Thymus (tissue), 11 donors: ENCODE results near the gene BIRC5. TPM values are rescaled to one million over a fixed set of nuclear protein-coding genes. Genes with fewer than 3 reads are reported as not detected.

Experiments used
- DNase-seq, 9 donors: peaks; one replicate each; pipeline ENCODE4 v3.0.0-alpha.2; 2013; ENCODE audit warnings: low spot score in 9 of 9, low read depth in 6 of 9, missing footprints in 1 of 9
- H3K27ac ChIP-seq, 2 donors: one replicate each; pipeline ENCODE4 v1.5.1; 2013; ENCODE audit warnings: control low read depth in 1 of 2, low read depth in 1 of 2, low read length in 1 of 2, mild to moderate bottlenecking in 1 of 2, moderate library complexity in 1 of 2
- H3K27me3 ChIP-seq, 2 donors: one replicate each; pipeline ENCODE4 v1.5.1; 2013; ENCODE audit warnings: low read length in 1 of 2; ENCODE audit not compliant: control insufficient read depth in 2 of 2, insufficient read depth in 1 of 2
- H3K36me3 ChIP-seq, 2 donors: one replicate each; pipeline ENCODE4 v1.5.1; 2013; ENCODE audit warnings: low read length in 1 of 2, mild to moderate bottlenecking in 1 of 2, moderate library complexity in 1 of 2; ENCODE audit not compliant: control insufficient read depth in 2 of 2, insufficient read depth in 2 of 2
- H3K4me1 ChIP-seq, 2 donors: one replicate each; pipeline ENCODE4 v1.5.1; 2013; ENCODE audit warnings: low read length in 2 of 2; ENCODE audit not compliant: control insufficient read depth in 2 of 2, insufficient read depth in 2 of 2
- H3K4me3 ChIP-seq, 2 donors: one replicate each; pipeline ENCODE4 v1.5.1; 2013; ENCODE audit warnings: low read length in 2 of 2, control low read depth in 1 of 2, mild to moderate bottlenecking in 1 of 2
- H3K9me3 ChIP-seq, 2 donors: one replicate each; pipeline ENCODE4 v1.5.1; 2013; ENCODE audit warnings: low read length in 1 of 2, mild to moderate bottlenecking in 1 of 2; ENCODE audit not compliant: control insufficient read depth in 2 of 2, insufficient read depth in 1 of 2
- WGBS: extraction: QIAGEN DNeasy Blood & Tissue Kit; methylation state at CpG from one replicate; pipeline ENCODE4 v1.1.7; 2013; 5-methylcytosine and 5-hydroxymethylcytosine counted together
- polyA plus RNA-seq: library from polyadenylated mRNA; stranded (reverse); fragments of 200-250 nt; gene quantifications from one replicate; pipeline ENCODE4 v1.2.3, GENCODE V29; 2013
- total RNA-seq: library from RNA; stranded (reverse); fragments of 120-200 nt; gene quantifications from one replicate; pipeline ENCODE4 v1.2.4, GENCODE V29; 2013
- donor health status: healthy.

BIRC5 gene
- total and polyA plus RNA-seq, 2 donors = 6.8 to 53.2 TPM

DNA sequence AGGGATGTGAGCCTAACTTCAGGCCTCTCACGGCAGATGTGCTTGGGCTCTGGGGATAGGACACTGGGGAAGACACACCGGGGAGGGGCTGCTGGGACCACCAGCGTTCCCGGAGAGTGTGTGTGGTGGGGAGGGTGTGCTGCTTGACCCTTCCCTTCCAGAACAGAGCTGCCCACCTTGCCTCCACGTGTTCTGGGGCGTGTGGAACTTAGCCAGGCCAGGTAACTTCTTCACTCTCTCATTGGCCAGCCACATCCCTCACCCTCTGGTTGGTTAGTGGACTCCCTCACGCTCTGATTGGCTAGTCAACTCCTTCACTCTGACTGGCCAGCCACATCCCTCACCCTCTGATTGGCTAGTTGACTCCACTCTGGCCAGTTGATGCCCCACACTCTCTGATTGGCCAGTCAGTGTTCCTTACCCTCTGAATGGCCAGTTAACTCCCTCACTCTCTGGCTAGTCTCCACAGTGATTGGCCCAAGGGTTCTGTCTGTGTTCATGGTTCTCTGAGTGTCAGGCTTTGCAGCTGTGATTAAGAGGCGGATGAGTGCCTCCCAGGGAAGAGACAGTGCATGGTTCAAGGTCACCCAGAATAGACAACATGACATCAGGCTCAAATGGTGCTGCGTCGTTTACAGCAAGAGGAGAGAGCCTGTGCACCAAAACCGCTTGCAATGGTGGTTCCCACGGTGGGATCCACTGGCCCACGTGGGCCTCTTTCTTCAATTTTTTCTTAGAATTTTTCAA, 27.4 kb downstream of the BIRC5 start:
- DNase-seq = no peak
- no peaks in the 10 kb centered on the region for H3K27me3 ChIP-seq
- 94% methylated on average over 13 of the region's 13 CpGs for WGBS
- no peaks in the 10 kb centered on the region for H3K36me3 ChIP-seq
- H3K9me3 ChIP-seq = peaks cover 0 to 8% of the 10 kb centered on the region in 2 donors
- H3K4me1 ChIP-seq = peaks cover 9 to 65% of the 10 kb centered on the region in 2 donors
- H3K4me3 ChIP-seq = no peak overlapping the region
- H3K27ac ChIP-seq = no peak overlapping the region

- DNase-seq = peak in 1 of 9 donors; percentile 59
These were observed 28.1 kb downstream of the BIRC5 start for GRCh38 chr17:78242024-78242742.

DNA sequence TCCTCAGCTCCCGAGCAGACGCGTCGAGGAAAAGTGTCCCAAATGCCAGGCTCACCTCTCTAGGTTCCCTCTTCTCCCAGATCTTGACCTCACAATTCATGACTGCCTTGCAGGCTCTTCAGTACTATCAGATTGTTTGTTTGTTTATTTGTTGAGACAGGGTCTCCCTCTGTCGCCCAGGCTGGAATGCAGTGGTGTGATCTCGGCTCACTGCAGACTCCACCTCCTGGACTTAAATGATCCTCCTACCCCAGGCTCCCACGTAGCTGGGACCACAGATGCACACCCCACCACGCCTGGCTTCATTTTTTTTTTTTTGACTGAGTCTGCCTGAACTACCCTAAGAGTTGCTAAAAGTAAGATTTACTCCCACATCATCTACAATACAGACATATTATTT, 33.3 kb downstream of the BIRC5 start:
- H3K9me3 ChIP-seq = peaks cover 0 to 11% of the 10 kb centered on the region in 2 donors
- H3K4me1 ChIP-seq = peaks cover 15 to 54% of the 10 kb centered on the region in 2 donors
- 92% methylated on average over 8 of the region's 8 CpGs for WGBS
- peaks cover 0 to 7% of the 10 kb centered on the region in 2 donors for H3K36me3 ChIP-seq
- no peak overlapping the region for H3K4me3 ChIP-seq
- DNase-seq = no peak
- H3K27me3 ChIP-seq = no peaks in the 10 kb centered on the region
- no peak overlapping the region for H3K27ac ChIP-seq

More at GRCh38 chr17:78242024-78242742, 28.1 kb downstream of the BIRC5 start:
- H3K27ac ChIP-seq = peak overlapping the region in 1 of 2 donors; percentile 56
- peaks cover 0 to 8% of the 10 kb centered on the region in 2 donors for H3K9me3 ChIP-seq
- H3K36me3 ChIP-seq = peaks cover 0 to 4% of the 10 kb centered on the region in 2 donors
- 66% methylated on average over 21 of the region's 21 CpGs for WGBS
- H3K27me3 ChIP-seq = no peaks in the 10 kb centered on the region
- H3K4me3 ChIP-seq = no peak overlapping the region
- H3K4me1 ChIP-seq = peaks cover 7 to 58% of the 10 kb centered on the region in 2 donors

- peaks cover 0 to 7% of the 10 kb centered on the region in 2 donors for H3K36me3 ChIP-seq
- no peak overlapping the region for H3K27ac ChIP-seq
- peaks cover 0 to 11% of the 10 kb centered on the region in 2 donors for H3K9me3 ChIP-seq
- peak overlapping the region in 1 of 2 donors; percentile 52 for H3K4me3 ChIP-seq
- DNase-seq = no peak
- no peaks in the 10 kb centered on the region for H3K27me3 ChIP-seq
- WGBS = 95% methylated on average over 30 of the region's 30 CpGs
- H3K4me1 ChIP-seq = peaks cover 22 to 54% of the 10 kb centered on the region in 2 donors
These were observed 34.2 kb downstream of the BIRC5 start for GRCh38 chr17:78248051-78248914.

DNA sequence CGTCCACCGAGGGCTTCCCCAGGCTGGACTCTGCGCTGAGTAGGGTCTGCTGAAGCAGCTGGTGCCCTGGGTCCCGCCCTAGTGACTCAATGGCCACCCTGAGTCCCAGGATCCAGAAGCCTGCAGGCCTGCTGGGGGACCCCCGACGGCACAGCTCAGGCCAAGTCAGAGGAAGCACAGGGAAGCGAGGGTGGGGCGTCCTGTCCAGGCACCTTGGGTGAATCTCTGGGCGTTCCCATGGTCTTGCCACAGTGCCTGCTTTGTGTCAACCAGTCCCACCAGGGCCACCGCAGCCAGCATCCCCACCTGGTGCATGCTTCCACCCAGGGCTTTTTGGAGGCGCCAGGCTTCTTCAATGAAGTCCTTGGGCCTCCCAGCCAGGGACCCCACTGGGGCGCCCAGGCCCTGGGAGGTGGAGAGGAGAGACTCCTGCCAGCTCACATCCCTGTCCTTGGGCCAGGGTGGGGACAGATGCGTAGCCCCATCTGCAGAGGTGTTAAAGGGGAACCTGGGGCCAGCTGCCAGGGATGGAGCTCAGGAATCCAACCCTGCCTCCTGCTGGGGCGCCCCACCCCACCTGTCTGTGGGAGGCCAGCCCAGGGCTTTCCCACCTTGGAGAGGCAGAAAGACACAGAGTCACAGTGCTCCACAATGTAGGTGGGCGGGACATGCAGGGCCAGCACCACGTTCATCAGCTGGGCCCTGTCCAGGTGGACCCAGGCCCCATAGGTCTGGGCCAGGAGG, 35.2 kb downstream of the BIRC5 start:
- peak overlapping the region in 1 of 2 donors; percentile 52 for H3K4me3 ChIP-seq
- H3K4me1 ChIP-seq = peaks cover 26 to 60% of the 10 kb centered on the region in 2 donors
- 98% methylated on average over 16 of the region's 16 CpGs for WGBS
- H3K9me3 ChIP-seq = peaks cover 0 to 11% of the 10 kb centered on the region in 2 donors
- H3K27ac ChIP-seq = no peak overlapping the region
- no peak for DNase-seq
- peaks cover 0 to 7% of the 10 kb centered on the region in 2 donors for H3K36me3 ChIP-seq
- no peaks in the 10 kb centered on the region for H3K27me3 ChIP-seq

DNA sequence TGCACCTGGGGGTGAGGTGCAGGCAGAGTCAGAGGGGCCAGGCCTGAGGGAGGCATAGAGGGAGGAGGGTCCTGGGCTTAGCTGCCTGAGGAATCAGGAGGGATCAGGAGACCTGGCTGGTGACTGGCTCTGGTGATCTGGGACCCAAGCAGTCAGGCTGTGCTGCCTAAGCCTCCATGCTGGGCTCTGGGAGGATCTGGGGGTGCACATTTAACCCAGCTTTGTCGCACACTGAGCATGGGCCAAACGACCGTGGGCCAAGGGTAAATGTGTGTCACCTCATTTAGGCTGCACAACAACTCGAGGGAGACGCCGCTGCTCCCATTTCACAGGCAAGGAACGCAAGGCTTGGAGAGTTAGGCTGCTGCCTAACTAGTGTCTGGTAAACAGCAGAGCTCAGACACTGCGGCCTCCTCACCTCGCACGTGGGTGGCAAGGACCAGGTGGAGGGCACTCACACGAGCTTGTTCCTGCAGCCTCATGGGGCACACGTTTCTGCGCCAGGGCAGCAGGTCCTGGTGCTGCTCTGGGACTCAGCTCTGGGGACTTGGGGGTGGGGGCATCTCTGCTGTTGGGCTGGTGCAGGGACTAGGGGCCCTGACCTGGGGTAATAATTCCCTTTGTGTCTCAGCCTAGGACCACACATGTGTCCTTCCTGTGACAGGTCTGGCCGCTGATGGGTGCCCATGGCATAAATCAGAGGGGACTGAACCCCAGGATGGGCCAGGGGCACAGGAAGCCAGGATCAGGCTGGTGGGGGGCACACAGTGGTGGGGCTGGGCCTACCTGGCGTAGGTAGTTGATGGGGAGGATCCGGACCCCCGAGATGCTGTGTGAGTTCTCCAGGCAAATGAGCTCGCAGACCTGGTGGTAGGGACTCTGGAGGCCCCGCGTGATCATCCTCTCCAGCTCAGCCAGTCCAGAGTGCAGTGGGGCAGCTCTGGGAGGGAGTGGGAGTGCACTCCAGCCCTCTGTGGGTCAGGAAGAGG, 36.1 kb downstream of the BIRC5 start:
- peaks cover 0 to 13% of the 10 kb centered on the region in 2 donors for H3K9me3 ChIP-seq

DNA sequence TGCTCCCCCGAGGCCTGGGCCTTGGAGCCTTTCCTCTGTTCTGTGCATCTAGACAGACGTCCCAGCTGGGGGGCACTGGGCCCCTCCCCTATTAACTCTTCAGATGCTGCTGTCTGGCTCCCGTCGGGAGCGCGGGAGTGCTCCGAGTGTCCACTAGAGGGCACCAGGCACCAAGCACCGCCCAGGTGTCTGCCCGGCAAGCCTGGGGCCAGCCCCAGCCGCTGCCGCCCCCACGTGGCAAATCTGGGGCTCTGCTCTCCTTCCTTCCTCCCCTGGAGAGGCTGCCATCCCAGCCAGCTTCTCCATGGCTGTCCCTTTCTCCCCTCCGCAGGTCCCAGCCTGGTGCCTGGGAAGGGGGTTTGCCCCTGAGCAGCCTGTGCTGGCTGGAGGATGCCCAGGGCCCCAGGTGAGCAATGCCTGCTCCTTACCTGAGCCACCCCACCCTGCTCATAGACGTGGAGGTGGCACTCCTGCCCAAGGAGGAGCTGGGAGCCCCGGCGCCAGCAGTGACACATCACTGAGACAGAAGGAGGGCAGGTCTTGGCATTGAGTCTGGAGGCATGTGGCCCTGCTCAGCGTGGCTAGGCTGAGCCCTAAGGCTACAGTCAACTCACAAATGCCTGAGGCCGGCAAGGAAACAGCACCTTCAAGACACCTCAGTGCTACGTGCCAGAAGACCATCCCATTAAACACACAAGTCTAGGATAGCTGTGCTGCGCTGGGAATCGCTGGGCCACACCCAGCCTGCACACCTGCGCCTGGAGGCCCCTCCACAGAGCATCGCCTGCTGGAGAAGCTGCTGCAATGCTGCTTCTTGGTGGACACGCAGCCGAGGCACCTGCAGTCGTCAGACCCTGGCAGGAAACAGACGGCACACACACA, 37.1 kb downstream of the BIRC5 start:
- Histone ChIP-seq H3K27me3 (no peaks in the 10 kb centered on the region), H3K36me3 (peaks cover 0 to 7% of the 10 kb centered on the region in 2 donors), H3K4me1 (peaks cover 35 to 77% of the 10 kb centered on the region in 2 donors), H3K27ac (peak overlapping the region; percentile 95 to 99), H3K9me3 (peaks cover 0 to 6% of the 10 kb centered on the region in 2 donors), H3K4me3 (peak overlapping the region; percentile 37 to 52)
- 4% methylated on average over 27 of the region's 27 CpGs for WGBS
- DNase-seq = peak in 6 of 9 donors; percentile 76 to 91 (median 84)

More for the DNA sequence above, 36.1 kb downstream of the BIRC5 start:
- peaks cover 0 to 7% of the 10 kb centered on the region in 2 donors for H3K36me3 ChIP-seq
- no peaks in the 10 kb centered on the region for H3K27me3 ChIP-seq
- peak in 1 of 9 donors; percentile 13 for DNase-seq
- H3K4me1 ChIP-seq = peaks cover 26 to 67% of the 10 kb centered on the region in 2 donors
- WGBS = 90% methylated on average over 20 of the region's 20 CpGs
- peak overlapping the region; percentile 37 to 52 for H3K4me3 ChIP-seq
- peak overlapping the region in 1 of 2 donors; percentile 32 for H3K27ac ChIP-seq
